Measurements from ENCODE around the gene PCDHA11.
"Not testable (repeated sequence)": the region's sequence is repeated elsewhere in the genome, so short reads cannot be mapped to it uniquely, and the experiment has no call there.

PCDHA11 gene

DNA sequence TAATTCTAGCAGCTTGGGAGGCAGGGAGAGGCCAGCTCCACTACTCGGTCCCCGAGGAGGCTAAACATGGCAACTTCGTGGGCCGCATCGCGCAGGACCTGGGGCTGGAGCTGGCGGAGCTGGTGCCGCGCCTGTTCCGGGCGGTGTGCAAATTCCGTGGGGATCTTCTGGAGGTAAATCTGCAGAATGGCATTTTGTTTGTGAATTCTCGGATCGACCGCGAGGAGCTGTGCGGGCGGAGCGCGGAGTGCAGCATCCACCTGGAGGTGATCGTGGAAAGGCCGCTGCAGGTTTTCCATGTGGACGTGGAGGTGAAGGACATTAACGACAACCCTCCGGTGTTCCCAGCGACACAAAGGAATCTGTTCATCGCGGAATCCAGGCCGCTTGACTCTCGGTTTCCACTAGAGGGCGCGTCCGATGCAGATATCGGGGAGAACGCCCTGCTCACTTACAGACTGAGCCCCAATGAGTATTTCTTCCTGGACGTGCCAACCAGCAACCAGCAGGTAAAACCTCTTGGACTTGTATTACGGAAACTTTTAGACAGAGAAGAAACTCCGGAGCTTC, 34.2 kb upstream of the PCDHA11 start:
- peaks cover 7 to 34% of the 10 kb centered on the region in 2 donors for H3K9me3 ChIP-seq (ENCODE audit: control insufficient read depth in 1 of 2, low read length in 2 of 2)
- H3K27ac ChIP-seq (ENCODE audit: low read length); H3K27me3 ChIP-seq (ENCODE audit: low read depth, low read length); H3K36me3 ChIP-seq (ENCODE audit: control insufficient read depth in 1 of 2, insufficient read depth in 2 of 2, low read length in 2 of 2); H3K4me1 ChIP-seq (ENCODE audit: control insufficient read depth in 1 of 2, insufficient read depth in 2 of 2, low read length in 2 of 2): not testable (repeated sequence)
- H3K4me3 ChIP-seq (ENCODE audit: low read depth in 1 of 2, low read length in 2 of 2), result peak overlapping the region in 1 of 2 donors; percentile 30

DNA sequence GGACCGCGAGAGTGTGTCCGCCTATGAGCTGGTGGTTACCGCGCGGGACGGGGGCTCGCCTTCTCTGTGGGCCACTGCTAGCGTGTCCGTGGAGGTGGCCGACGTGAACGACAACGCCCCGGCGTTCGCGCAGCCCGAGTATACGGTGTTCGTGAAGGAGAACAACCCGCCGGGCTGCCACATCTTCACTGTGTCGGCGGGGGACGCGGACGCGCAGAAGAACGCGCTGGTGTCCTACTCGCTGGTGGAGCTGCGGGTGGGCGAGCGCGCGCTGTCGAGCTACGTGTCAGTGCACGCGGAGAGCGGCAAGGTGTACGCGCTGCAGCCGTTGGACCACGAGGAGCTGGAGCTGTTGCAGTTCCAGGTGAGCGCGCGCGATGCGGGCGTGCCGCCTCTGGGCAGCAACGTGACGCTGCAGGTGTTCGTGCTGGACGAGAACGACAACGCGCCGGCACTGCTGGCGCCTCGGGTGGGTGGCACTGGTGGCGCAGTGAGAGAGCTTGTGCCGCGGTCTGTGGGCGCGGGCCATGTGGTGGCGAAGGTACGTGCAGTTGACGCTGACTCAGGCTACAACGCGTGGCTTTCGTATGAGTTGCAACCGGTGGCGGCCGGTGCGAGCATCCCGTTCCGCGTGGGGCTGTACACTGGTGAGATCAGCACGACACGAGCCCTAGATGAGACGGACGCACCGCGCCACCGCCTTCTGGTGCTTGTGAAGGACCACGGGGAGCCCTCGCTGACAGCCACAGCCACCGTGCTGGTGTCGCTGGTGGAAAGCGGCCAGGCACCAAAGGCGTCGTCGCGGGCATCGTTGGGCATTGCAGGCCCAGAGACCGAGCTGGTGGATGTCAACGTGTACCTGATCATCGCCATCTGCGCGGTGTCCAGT, 32.9 kb upstream of the PCDHA11 start:
- H3K36me3 ChIP-seq (ENCODE audit: control insufficient read depth in 1 of 2, insufficient read depth in 2 of 2, low read length in 2 of 2), result no peaks in the 10 kb centered on the region
- H3K27me3 ChIP-seq (ENCODE audit: low read depth, low read length), result peaks cover 3% of the 10 kb centered on the region
- no peak overlapping the region for H3K27ac ChIP-seq (ENCODE audit: low read length)
- H3K9me3 ChIP-seq (ENCODE audit: control insufficient read depth in 1 of 2, low read length in 2 of 2), result peaks cover 11 to 26% of the 10 kb centered on the region in 2 donors
- H3K4me3 ChIP-seq (ENCODE audit: low read depth in 1 of 2, low read length in 2 of 2), result peak overlapping the region in 1 of 2 donors; percentile 20
- no peaks in the 10 kb centered on the region for H3K4me1 ChIP-seq (ENCODE audit: control insufficient read depth in 1 of 2, insufficient read depth in 2 of 2, low read length in 2 of 2)

DNA sequence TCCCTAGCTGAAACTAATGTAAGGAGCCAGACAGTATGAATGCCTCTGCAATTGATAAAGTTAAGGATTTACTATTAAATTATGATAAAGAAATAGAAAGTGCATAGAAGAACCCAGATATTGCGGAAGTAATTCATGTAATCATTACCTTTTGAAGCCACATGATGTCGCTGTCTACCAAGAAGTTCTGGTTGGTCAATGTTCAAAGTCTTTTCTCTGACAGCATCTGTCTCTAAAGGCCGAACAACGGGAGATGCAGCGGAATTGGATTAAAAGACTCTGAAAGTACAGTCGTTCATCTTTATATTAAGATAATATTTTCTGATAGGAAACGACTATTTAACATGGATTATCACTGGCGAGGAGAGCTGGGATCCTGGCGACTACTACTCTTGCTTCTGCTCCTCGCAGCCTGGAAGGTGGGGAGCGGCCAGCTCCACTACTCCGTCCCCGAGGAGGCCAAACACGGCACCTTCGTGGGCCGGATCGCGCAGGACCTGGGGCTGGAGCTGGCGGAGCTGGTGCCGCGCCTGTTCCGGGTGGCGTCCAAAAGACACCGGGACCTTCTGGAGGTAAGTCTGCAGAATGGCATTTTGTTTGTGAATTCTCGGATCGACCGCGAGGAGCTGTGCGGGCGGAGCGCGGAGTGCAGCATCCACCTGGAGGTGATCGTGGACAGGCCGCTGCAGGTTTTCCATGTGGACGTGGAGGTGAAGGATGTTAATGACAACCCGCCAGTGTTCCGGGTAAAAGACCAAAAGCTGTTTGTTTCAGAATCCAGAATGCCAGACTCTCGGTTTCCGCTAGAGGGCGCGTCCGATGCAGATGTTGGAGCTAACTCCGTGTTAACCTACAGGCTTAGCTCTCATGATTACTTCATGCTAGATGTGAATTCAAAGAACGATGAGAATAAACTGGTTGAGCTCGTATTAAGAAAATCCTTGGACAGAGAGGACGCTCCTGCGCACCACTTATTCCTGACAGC, 27.5 kb upstream of the PCDHA11 start, which contains the start of gene PCDHA8:
PCDHA8 (plus strand) TSS at position 210 of the 985 bp plus-strand sequence; CDS start at position 345, 135 bp downstream.
- H3K4me3 ChIP-seq (ENCODE audit: low read depth in 1 of 2, low read length in 2 of 2), result peak within 1 kb of the TSS in 1 of 2 donors; percentile 42
- H3K9me3 ChIP-seq (ENCODE audit: control insufficient read depth in 1 of 2, low read length in 2 of 2), result peaks cover 4 to 7% of the 10 kb centered on the region in 2 donors
- H3K27me3 ChIP-seq (ENCODE audit: low read depth, low read length), result peaks cover 3% of the 10 kb centered on the region
- peaks cover 0 to 4% of the 10 kb centered on the region in 2 donors for H3K4me1 ChIP-seq (ENCODE audit: control insufficient read depth in 1 of 2, insufficient read depth in 2 of 2, low read length in 2 of 2)
- no peak within 1 kb of the TSS for H3K27ac ChIP-seq (ENCODE audit: low read length)
- no peaks in the 10 kb centered on the region for H3K36me3 ChIP-seq (ENCODE audit: control insufficient read depth in 1 of 2, insufficient read depth in 2 of 2, low read length in 2 of 2)

DNA sequence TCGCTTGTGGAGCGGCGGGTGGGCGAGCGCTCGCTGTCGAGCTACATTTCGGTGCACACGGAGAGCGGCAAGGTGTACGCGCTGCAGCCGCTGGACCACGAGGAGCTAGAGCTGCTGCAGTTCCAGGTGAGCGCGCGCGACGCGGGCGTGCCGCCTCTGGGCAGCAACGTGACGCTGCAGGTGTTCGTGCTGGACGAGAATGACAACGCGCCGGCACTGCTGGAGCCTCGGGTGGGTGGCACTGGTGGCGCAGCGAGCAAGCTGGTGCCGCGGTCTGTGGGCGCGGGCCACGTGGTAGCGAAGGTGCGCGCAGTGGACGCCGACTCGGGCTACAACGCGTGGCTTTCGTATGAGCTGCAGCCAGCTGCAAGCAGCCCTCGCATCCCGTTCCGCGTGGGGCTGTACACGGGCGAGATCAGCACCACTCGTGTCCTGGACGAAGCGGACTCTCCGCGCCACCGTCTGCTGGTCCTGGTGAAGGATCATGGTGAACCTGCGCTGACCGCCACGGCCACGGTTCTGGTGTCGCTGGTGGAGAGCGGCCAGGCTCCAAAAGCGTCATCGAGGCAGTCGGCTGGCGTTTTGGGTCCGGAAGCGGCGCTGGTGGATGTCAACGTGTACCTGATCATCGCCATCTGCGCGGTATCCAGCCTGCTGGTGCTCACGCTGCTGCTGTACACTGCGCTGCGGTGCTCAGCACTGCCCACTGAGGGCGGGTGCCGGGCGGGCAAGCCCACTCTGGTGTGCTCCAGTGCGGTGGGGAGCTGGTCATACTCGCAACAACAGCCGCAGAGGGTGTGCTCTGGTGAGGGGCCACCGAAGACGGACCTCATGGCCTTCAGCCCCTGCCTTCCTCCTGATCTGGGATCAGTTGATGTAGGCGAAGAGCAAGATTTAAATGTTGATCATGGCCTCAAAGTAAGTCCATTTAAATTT, 25.7 kb upstream of the PCDHA11 start:
- Histone ChIP-seq H3K36me3 (ENCODE audit: control insufficient read depth in 1 of 2, insufficient read depth in 2 of 2, low read length in 2 of 2) (no peaks in the 10 kb centered on the region), H3K9me3 (ENCODE audit: control insufficient read depth in 1 of 2, low read length in 2 of 2) (peaks cover 4% of the 10 kb centered on the region in 2 donors), H3K27ac (ENCODE audit: low read length) (no peak overlapping the region), H3K4me3 (ENCODE audit: low read depth in 1 of 2, low read length in 2 of 2) (no peak overlapping the region), H3K4me1 (ENCODE audit: control insufficient read depth in 1 of 2, insufficient read depth in 2 of 2, low read length in 2 of 2) (peaks cover 0 to 4% of the 10 kb centered on the region in 2 donors), H3K27me3 (ENCODE audit: low read depth, low read length) (peaks cover 3% of the 10 kb centered on the region)

DNA sequence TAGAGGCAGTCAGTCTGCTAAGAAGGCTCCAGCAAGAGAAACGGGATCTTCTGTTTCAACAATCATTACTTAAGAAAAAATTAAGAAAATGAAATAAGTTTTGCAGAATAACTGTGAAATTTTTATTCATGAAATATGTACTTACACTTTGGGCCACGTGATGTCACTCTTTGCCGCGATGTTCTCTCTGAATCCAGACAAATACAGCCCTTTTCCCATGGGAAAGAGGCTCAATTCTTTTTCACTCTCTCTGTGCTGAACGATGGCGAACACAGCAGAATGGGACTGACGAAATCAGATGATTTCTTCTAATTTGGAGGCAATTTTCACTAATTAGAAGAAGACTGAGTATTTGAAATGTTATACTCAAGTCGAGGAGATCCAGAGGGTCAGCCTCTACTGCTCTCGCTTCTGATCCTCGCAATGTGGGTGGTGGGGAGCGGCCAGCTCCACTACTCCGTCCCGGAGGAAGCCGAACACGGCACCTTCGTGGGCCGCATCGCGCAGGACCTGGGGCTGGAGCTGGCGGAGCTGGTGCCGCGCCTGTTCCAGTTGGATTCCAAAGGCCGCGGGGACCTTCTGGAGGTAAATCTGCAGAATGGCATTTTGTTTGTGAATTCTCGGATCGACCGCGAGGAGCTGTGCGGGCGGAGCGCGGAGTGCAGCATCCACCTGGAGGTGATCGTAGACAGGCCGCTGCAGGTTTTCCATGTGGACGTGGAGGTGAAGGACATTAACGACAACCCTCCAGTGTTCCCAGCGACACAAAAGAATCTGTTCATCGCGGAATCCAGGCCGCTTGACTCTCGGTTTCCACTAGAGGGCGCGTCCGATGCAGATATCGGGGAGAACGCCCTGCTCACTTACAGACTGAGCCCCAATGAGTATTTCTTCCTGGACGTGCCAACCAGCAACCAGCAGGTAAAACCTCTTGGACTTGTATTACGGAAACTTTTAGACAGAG, 20.3 kb upstream of the PCDHA11 start, which contains the start of gene PCDHA9:
PCDHA9 (plus strand) TSS at position 244 of the 964 bp plus-strand sequence; CDS start at position 358, 114 bp downstream.
- not testable (repeated sequence) for H3K36me3 ChIP-seq (ENCODE audit: control insufficient read depth in 1 of 2, insufficient read depth in 2 of 2, low read length in 2 of 2); H3K4me3 ChIP-seq (ENCODE audit: low read depth in 1 of 2, low read length in 2 of 2); H3K27me3 ChIP-seq (ENCODE audit: low read depth, low read length); H3K27ac ChIP-seq (ENCODE audit: low read length); H3K9me3 ChIP-seq (ENCODE audit: control insufficient read depth in 1 of 2, low read length in 2 of 2); H3K4me1 ChIP-seq (ENCODE audit: control insufficient read depth in 1 of 2, insufficient read depth in 2 of 2, low read length in 2 of 2)

- H3K27me3 ChIP-seq (ENCODE audit: low read depth, low read length); H3K9me3 ChIP-seq (ENCODE audit: control insufficient read depth in 1 of 2, low read length in 2 of 2); H3K4me1 ChIP-seq (ENCODE audit: control insufficient read depth in 1 of 2, insufficient read depth in 2 of 2, low read length in 2 of 2); H3K4me3 ChIP-seq (ENCODE audit: low read depth in 1 of 2, low read length in 2 of 2); H3K27ac ChIP-seq (ENCODE audit: low read length); H3K36me3 ChIP-seq (ENCODE audit: control insufficient read depth in 1 of 2, insufficient read depth in 2 of 2, low read length in 2 of 2): not testable (repeated sequence)
Observed at GRCh38 chr5:140849831-140850634, 18.7 kb upstream of the PCDHA11 start.

DNA sequence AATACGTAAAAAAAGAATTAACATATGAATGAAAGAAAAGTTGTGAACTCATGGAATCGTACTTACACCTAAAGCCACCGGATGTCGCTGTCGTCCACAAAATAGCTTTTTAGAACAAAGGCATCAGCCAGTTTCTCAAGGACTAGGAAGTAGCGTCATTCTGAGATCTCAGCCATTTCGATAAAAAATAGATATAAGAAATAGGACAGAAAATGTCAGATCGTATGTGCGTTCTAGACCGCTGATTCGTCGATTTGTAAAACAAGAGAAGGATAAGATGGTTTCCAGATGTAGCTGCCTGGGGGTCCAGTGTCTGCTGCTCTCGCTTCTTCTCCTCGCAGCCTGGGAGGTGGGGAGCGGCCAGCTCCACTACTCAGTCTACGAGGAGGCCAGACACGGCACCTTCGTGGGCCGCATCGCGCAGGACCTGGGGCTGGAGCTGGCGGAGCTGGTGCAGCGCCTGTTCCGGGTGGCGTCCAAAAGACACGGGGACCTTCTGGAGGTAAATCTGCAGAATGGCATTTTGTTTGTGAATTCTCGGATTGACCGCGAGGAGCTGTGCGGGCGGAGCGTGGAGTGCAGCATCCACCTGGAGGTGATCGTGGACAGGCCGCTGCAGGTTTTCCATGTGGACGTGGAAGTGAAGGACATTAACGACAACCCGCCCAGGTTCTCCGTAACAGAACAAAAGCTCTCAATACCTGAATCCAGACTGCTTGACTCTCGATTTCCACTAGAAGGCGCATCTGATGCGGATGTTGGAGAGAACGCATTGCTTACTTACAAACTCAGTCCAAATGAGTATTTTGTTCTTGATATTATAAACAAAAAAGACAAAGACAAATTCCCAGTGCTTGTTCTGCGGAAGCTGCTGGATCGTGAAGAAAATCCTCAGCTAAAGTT, 12.7 kb upstream of the PCDHA11 start, which contains the start of gene PCDHA10:
PCDHA10 (plus strand) TSS at position 126 of the 903 bp plus-strand sequence; CDS start at position 278, 152 bp downstream.
- Histone ChIP-seq H3K27ac (ENCODE audit: low read length) (no peak within 1 kb of the TSS), H3K4me3 (ENCODE audit: low read depth in 1 of 2, low read length in 2 of 2) (peak within 1 kb of the TSS in 1 of 2 donors; percentile 23), H3K36me3 (ENCODE audit: control insufficient read depth in 1 of 2, insufficient read depth in 2 of 2, low read length in 2 of 2) (no peaks in the 10 kb centered on the region), H3K4me1 (ENCODE audit: control insufficient read depth in 1 of 2, insufficient read depth in 2 of 2, low read length in 2 of 2) (no peaks in the 10 kb centered on the region), H3K27me3 (ENCODE audit: low read depth, low read length) (no peaks in the 10 kb centered on the region), H3K9me3 (ENCODE audit: control insufficient read depth in 1 of 2, low read length in 2 of 2) (peaks cover 3 to 5% of the 10 kb centered on the region in 2 donors)

DNA sequence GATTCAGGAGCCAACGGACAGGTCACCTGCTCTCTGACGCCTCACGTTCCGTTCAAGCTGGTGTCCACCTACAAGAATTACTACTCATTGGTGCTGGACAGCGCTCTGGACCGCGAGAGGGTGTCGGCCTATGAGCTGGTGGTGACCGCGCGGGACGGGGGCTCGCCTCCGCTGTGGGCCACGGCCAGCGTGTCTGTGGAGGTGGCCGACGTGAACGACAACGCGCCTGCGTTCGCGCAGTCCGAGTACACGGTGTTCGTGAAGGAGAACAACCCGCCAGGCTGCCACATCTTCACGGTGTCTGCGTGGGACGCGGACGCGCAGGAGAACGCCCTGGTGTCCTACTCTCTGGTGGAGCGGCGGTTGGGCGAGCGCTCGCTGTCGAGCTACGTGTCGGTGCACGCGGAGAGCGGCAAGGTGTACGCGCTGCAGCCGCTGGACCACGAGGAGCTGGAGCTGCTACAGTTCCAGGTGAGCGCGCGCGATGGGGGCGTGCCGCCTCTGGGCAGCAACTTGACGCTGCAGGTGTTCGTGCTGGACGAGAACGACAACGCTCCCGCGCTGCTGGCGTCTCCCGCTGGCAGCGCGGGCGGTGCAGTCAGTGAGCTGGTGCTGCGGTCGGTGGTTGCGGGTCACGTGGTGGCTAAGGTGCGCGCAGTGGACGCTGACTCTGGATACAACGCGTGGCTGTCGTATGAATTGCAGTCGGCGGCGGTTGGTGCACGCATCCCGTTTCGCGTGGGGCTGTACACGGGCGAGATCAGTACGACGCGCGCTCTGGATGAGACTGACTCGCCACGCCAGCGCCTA, 11.4 kb upstream of the PCDHA11 start:
- H3K27me3 ChIP-seq (ENCODE audit: low read depth, low read length), result no peaks in the 10 kb centered on the region
- H3K4me1 ChIP-seq (ENCODE audit: control insufficient read depth in 1 of 2, insufficient read depth in 2 of 2, low read length in 2 of 2), result no peaks in the 10 kb centered on the region
- no peak overlapping the region for H3K4me3 ChIP-seq (ENCODE audit: low read depth in 1 of 2, low read length in 2 of 2)
- no peak overlapping the region for H3K27ac ChIP-seq (ENCODE audit: low read length)
- H3K9me3 ChIP-seq (ENCODE audit: control insufficient read depth in 1 of 2, low read length in 2 of 2), result peaks cover 5 to 16% of the 10 kb centered on the region in 2 donors
- no peaks in the 10 kb centered on the region for H3K36me3 ChIP-seq (ENCODE audit: control insufficient read depth in 1 of 2, insufficient read depth in 2 of 2, low read length in 2 of 2)
